Fibroblast of mammary gland (primary cell): ENCODE measurements around the gene PHPT1.
"Not testable (repeated sequence)": the region's sequence is repeated elsewhere in the genome, so short reads cannot be mapped to it uniquely, and the experiment has no call there.

Source experiments
- DNase-seq: peaks from one replicate; pipeline ENCODE4 v3.0.0-alpha.2; 2010; ENCODE audit warnings: low read depth
- H3K4me3 ChIP-seq: 2 replicates; pipeline ENCODE4 v1.5.1; 2011; ENCODE audit warnings: low read depth, mild to moderate bottlenecking, low read length, moderate library complexity; ENCODE audit not compliant: control insufficient read depth
- CTCF ChIP-seq: conservative IDR thresholded peaks from 2 replicates; pipeline ENCODE4 v1.5.1; 2011; ENCODE audit warnings: low read depth, low read length, inconsistent platforms; ENCODE audit not compliant: control insufficient read depth, insufficient read depth

The PHPT1 gene

GRCh38 chr9:136867480-136867879 lies 18.3 kb downstream of the PHPT1 start:
- TF ChIP-seq CTCF = no peak
- H3K4me3 ChIP-seq = no peak overlapping the region
- no peak for DNase-seq

GRCh38 chr9:136867917-136868316 lies 18.7 kb downstream of the PHPT1 start:
- no peak for TF ChIP-seq CTCF
- no peak for DNase-seq

GRCh38 chr9:136868644-136869043 lies 19.4 kb downstream of the PHPT1 start:
- H3K4me3 ChIP-seq = no peak overlapping the region
- no peak for DNase-seq
- no peak for TF ChIP-seq CTCF

More at GRCh38 chr9:136867917-136868316, 18.7 kb downstream of the PHPT1 start:
- H3K4me3 ChIP-seq = no peak overlapping the region

- H3K4me3 ChIP-seq, DNase-seq: not testable (repeated sequence)
Measured at GRCh38 chr9:136869611-136870010, 20.4 kb downstream of the PHPT1 start.

- no peak for DNase-seq
Measured at GRCh38 chr9:136875155-136875554, 25.9 kb downstream of the PHPT1 start.

GRCh38 chr9:136876476-136876875 lies 27.3 kb downstream of the PHPT1 start:
- DNase-seq = no peak
- no peak for TF ChIP-seq CTCF
- H3K4me3 ChIP-seq = no peak overlapping the region

More at GRCh38 chr9:136875155-136875554, 25.9 kb downstream of the PHPT1 start:
- TF ChIP-seq CTCF = no peak
- H3K4me3 ChIP-seq = no peak overlapping the region

- H3K4me3 ChIP-seq = no peak overlapping the region
- DNase-seq = no peak
- no peak for TF ChIP-seq CTCF
Measured at GRCh38 chr9:136880651-136881050, 31.4 kb downstream of the PHPT1 start.
